HepG2 (cell line): ENCODE measurements around the gene UBB. TPM values are rescaled to one million over a fixed set of nuclear protein-coding genes. Genes with fewer than 3 reads are reported as not detected.

Experiments
- BCL6 ChIP-seq: IDR thresholded peaks from 2 replicates; pipeline ENCODE4 v1.6.1; 2016; ENCODE audit warnings: missing genetic modification reagents, missing compliant biosample characterization
- BHLHE40 ChIP-seq: IDR thresholded peaks from 2 replicates; pipeline ENCODE4 v1.6.1; 2011; ENCODE audit warnings: low read length, improper control_type of control experiment
- CHCHD3 ChIP-seq: sonication (generic); formaldehyde crosslinking; IDR thresholded peaks from 2 replicates; pipeline ENCODE4 v1.8.0; 2022; ENCODE audit warnings: mild to moderate bottlenecking, missing genetic modification reagents, moderate library complexity
- GABPB1 ChIP-seq: IDR thresholded peaks from 2 replicates; pipeline ENCODE4 v1.6.1; 2016; ENCODE audit warnings: mild to moderate bottlenecking, missing genetic modification reagents, moderate library complexity, missing compliant biosample characterization
- HHEX ChIP-seq: IDR thresholded peaks from 2 replicates; pipeline ENCODE4 v1.6.1; 2016; ENCODE audit warnings: control low read depth
- HNRNPH1 ChIP-seq: fragments of 200-400 bp; formaldehyde crosslinking; optimal IDR thresholded peaks from 2 replicates; pipeline ENCODE3; 2017; ENCODE audit warnings: mild to moderate bottlenecking, low read depth, low read length
- KLF13 ChIP-seq: sonication (generic); formaldehyde crosslinking; IDR thresholded peaks from 2 replicates; pipeline ENCODE4 v1.4.0; 2020; ENCODE audit warnings: mild to moderate bottlenecking, missing genetic modification reagents
- MED13 ChIP-seq: sonication (generic); formaldehyde crosslinking; IDR thresholded peaks from 2 replicates; pipeline ENCODE4 v1.5.0; 2020; ENCODE audit warnings: missing genetic modification reagents
- MEIS1 ChIP-seq: sonication (generic); formaldehyde crosslinking; IDR thresholded peaks from 2 replicates; pipeline ENCODE4 v1.9.0; 2021; ENCODE audit warnings: mild to moderate bottlenecking, missing genetic modification reagents, moderate library complexity, borderline replicate concordance
- MEIS2 ChIP-seq: sonication (generic); formaldehyde crosslinking; IDR thresholded peaks from 2 replicates; pipeline ENCODE4 v1.9.0; 2021; ENCODE audit warnings: mild to moderate bottlenecking, missing genetic modification reagents
- NR1H2 ChIP-seq: sonication (generic); formaldehyde crosslinking; IDR thresholded peaks from 2 replicates; pipeline ENCODE4 v1.8.1; 2022; ENCODE audit warnings: low read depth, missing genetic modification reagents, borderline replicate concordance
- SNRNP70 ChIP-seq: fragments of 200-400 bp; formaldehyde crosslinking; IDR thresholded peaks from 2 replicates; pipeline ENCODE4 v1.6.1; 2017; ENCODE audit warnings: mild to moderate bottlenecking, low read depth, low read length, moderate library complexity
- TCF12 ChIP-seq, 2 experiments: fragments of 450-650 bp in 1 of 2; sonication (generic) in 1 of 2; formaldehyde crosslinking in 1 of 2; IDR thresholded peaks; 2 replicates each; pipeline versions ENCODE4 v1.6.1 to v1.8.0; 2017 to 2022; ENCODE audit warnings: antibody characterized with exemption in 1 of 2, mild to moderate bottlenecking in 1 of 2, missing genetic modification reagents in 1 of 2, moderate library complexity in 1 of 2
- ZFP82 ChIP-seq: sonication (generic); formaldehyde crosslinking; IDR thresholded peaks from 2 replicates; pipeline ENCODE4 v1.5.1; 2020; ENCODE audit warnings: mild to moderate bottlenecking, missing genetic modification reagents, borderline replicate concordance
- ZFX ChIP-seq: sonication (generic); formaldehyde crosslinking; IDR thresholded peaks from 2 replicates; pipeline ENCODE4 v1.4.0; 2020; ENCODE audit warnings: mild to moderate bottlenecking, low read depth, missing genetic modification reagents, moderate library complexity
- ZNF263 ChIP-seq: sonication (generic); formaldehyde crosslinking; IDR thresholded peaks from 2 replicates; pipeline ENCODE4 v1.4.0; 2020; ENCODE audit warnings: missing genetic modification reagents
- ZNF264 ChIP-seq: sonication (generic); formaldehyde crosslinking; IDR thresholded peaks from 2 replicates; pipeline ENCODE4 v1.4.0; 2020; ENCODE audit warnings: missing genetic modification reagents
- ZNF333 ChIP-seq: sonication (generic); formaldehyde crosslinking; IDR thresholded peaks from 2 replicates; pipeline ENCODE4 v1.4.0; 2020; ENCODE audit warnings: mild to moderate bottlenecking, missing genetic modification reagents, borderline replicate concordance
- ZNF878 ChIP-seq: sonication (generic); formaldehyde crosslinking; IDR thresholded peaks from 2 replicates; pipeline ENCODE4 v1.8.1; 2023; ENCODE audit warnings: mild to moderate bottlenecking, missing genetic modification reagents, moderate library complexity
- polyA plus RNA-seq, 8 experiments: library from polyadenylated mRNA; depleted of rRNA in 3 of 8; stranded (reverse) in 7 of 8; unstranded in 1 of 8; fragments of >200 nt; fragmentation: Illumina TruSeq in 4 of 8; extraction: Trizol in 4 of 8; gene quantifications; 2 replicates each; pipeline versions ENCODE4 v1.2.1 to v1.2.3, GENCODE V29; 2011 to 2016; ENCODE audit warnings: low read depth in 4 of 8, missing spikeins in 1 of 8, mixed read lengths in 1 of 8; ENCODE audit not compliant: insufficient read depth in 1 of 8
- total RNA-seq, 5 experiments: library from RNA; depleted of rRNA; stranded (reverse); fragments of >200 nt; fragmentation: Illumina TruSeq; extraction: Trizol; gene quantifications; 2 replicates each; pipeline ENCODE4 v1.2.3, GENCODE V29; 2016; ENCODE audit warnings: low read depth in 1 of 5
- TF ChIP-seq, protein P1 (sequence below): sonication (generic); formaldehyde crosslinking; IDR thresholded peaks from 2 replicates; pipeline ENCODE4 v1.4.0; 2020; ENCODE audit warnings: missing genetic modification reagents, low read depth, mild to moderate bottlenecking, borderline replicate concordance
- TF ChIP-seq, protein P2 (sequence below): sonication (generic); formaldehyde crosslinking; IDR thresholded peaks from 2 replicates; pipeline ENCODE4 v1.4.0; 2020; ENCODE audit warnings: mild to moderate bottlenecking, missing genetic modification reagents
- TF ChIP-seq, protein P3 (sequence below): sonication (generic); formaldehyde crosslinking; IDR thresholded peaks from 2 replicates; pipeline ENCODE4 v1.8.0; 2023; ENCODE audit warnings: mild to moderate bottlenecking, missing genetic modification reagents
- TF ChIP-seq, protein P4 (sequence below): IDR thresholded peaks from 2 replicates; pipeline ENCODE4 v1.6.1; 2016; ENCODE audit warnings: mild to moderate bottlenecking
- TF ChIP-seq, protein P5 (sequence below): sonication (generic); formaldehyde crosslinking; IDR thresholded peaks from 2 replicates; pipeline ENCODE4 v1.4.0; 2020; ENCODE audit warnings: mild to moderate bottlenecking, missing genetic modification reagents

UBB gene
- total and polyA plus RNA-seq, 2 of the 13 experiments (the other 11 are each of a cell fraction or from before 2014, with no cell fraction given): 1,130 to 2,066 TPM

DNA sequence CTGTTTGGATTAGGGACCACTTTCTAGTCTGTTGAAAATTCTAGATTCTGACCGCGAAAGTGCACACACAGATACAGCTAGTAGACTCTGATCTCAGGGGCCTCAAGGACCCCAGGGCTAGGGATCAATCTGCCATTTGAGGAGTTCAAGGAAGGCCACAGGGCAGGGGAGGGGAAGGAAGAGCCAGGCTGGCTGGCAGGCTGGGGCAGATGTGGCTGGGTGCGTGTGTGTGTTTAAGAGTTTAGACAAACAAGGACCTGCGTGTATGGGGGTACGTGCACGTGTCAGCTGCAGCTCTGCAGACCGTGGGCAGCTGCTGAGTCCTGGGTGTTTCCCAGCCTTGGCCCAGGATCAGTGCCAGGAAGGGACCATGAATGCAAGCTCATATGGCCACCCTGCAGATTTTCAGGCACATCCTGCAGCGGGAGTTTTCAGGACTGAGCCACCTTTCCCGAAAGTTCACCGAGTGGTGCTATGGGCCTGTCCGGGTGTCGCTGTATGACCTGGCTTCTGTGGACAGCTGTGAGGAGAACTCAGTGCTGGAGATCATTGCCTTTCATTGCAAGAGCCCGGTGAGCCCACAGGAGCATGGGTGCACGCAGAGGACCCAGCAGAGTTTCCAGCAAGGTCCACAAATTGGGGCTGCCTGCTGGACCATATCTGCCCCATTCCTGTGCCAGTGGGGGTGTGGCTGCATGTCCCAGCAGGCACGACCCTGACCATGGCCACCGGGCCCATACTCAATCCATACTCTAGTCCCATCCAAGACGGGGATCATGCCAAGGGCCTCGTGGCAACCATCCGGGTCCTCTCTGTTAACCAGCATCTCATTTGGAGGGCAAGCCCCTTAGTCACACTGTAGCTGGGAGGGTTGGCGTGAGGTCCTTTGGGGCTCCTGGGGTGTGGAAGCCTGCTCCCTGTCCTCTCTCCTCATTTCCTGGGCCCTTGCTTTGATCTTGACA lies 45.1 kb downstream of the UBB start (continued):
- TF ChIP-seq, protein P1, sequence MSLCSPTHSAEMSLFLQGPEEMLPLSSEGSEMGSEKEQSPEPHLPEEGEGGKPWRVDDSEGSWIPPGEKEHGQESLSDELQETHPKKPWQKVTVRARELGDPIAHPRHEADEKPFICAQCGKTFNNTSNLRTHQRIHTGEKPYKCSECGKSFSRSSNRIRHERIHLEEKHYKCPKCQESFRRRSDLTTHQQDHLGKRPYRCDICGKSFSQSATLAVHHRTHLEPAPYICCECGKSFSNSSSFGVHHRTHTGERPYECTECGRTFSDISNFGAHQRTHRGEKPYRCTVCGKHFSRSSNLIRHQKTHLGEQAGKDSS (CRISPR knock-in tag): no peak
- TF ChIP-seq MEIS2 (CRISPR knock-in tag): no peak
- no peak for TF ChIP-seq CHCHD3 (CRISPR knock-in tag)
- TF ChIP-seq, protein P2, sequence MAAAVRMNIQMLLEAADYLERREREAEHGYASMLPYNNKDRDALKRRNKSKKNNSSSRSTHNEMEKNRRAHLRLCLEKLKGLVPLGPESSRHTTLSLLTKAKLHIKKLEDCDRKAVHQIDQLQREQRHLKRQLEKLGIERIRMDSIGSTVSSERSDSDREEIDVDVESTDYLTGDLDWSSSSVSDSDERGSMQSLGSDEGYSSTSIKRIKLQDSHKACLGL (CRISPR knock-in tag): peak; percentile 21; the same call in 1 of the 2 replicates
- TF ChIP-seq ZNF878 (CRISPR knock-in tag): no peak
- TF ChIP-seq KLF13 (CRISPR knock-in tag): no peak
- 0 out of 2 replicates have a peak, but pooled peaks have one; percentile 27 for TF ChIP-seq ZNF263
- TF ChIP-seq HHEX: peak; percentile 54; the same call in 1 of the 2 replicates
- TF ChIP-seq, protein P3, sequence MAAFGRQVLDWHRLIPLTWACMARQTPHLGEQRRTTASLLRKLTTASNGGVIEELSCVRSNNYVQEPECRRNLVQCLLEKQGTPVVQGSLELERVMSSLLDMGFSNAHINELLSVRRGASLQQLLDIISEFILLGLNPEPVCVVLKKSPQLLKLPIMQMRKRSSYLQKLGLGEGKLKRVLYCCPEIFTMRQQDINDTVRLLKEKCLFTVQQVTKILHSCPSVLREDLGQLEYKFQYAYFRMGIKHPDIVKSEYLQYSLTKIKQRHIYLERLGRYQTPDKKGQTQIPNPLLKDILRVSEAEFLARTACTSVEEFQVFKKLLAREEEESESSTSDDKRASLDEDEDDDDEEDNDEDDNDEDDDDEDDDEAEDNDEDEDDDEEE (CRISPR knock-in tag): no peak
- TF ChIP-seq HNRNPH1: no peak
- peak; percentile 21; the same call in 1 of the 2 replicates for TF ChIP-seq GABPB1
- 0 out of 2 replicates have a peak, but pooled peaks have one; percentile 50 for TF ChIP-seq ZNF264 (CRISPR knock-in tag)
- TF ChIP-seq ZNF333 (CRISPR knock-in tag): no peak
- TF ChIP-seq, protein P4, sequence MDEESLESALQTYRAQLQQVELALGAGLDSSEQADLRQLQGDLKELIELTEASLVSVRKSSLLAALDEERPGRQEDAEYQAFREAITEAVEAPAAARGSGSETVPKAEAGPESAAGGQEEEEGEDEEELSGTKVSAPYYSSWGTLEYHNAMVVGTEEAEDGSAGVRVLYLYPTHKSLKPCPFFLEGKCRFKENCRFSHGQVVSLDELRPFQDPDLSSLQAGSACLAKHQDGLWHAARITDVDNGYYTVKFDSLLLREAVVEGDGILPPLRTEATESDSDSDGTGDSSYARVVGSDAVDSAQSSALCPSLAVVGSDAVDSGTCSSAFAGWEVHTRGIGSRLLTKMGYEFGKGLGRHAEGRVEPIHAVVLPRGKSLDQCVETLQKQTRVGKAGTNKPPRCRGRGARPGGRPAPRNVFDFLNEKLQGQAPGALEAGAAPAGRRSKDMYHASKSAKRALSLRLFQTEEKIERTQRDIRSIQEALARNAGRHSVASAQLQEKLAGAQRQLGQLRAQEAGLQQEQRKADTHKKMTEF (CRISPR knock-in tag): no peak
- TF ChIP-seq, protein P5, sequence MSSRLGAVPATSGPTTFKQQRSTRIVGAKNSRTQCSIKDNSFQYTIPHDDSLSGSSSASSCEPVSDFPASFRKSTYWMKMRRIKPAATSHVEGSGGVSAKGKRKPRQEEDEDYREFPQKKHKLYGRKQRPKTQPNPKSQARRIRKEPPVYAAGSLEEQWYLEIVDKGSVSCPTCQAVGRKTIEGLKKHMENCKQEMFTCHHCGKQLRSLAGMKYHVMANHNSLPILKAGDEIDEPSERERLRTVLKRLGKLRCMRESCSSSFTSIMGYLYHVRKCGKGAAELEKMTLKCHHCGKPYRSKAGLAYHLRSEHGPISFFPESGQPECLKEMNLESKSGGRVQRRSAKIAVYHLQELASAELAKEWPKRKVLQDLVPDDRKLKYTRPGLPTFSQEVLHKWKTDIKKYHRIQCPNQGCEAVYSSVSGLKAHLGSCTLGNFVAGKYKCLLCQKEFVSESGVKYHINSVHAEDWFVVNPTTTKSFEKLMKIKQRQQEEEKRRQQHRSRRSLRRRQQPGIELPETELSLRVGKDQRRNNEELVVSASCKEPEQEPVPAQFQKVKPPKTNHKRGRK (CRISPR knock-in tag): no peak
- peak; percentile 58; the same call in 1 of the 2 replicates for TF ChIP-seq ZFX (CRISPR knock-in tag)
- TF ChIP-seq BCL6 (CRISPR knock-in tag): peak; percentile 64
- no peak for TF ChIP-seq MED13 (CRISPR knock-in tag)
- TF ChIP-seq NR1H2 (CRISPR knock-in tag): no peak
- no peak for TF ChIP-seq MEIS1 (CRISPR knock-in tag)
- no peak for TF ChIP-seq ZFP82 (CRISPR knock-in tag)
- TF ChIP-seq SNRNP70: no peak
- no peak for TF ChIP-seq TCF12 (IDR thresholded peaks at IDR 0.05)
- TF ChIP-seq TCF12 (CRISPR knock-in tag; IDR thresholded peaks at IDR 0.05): no peak
- TF ChIP-seq BHLHE40: peak; percentile 93
